ENCODE measurements around the gene LYPD6B.

Gene LYPD6B

DNA sequence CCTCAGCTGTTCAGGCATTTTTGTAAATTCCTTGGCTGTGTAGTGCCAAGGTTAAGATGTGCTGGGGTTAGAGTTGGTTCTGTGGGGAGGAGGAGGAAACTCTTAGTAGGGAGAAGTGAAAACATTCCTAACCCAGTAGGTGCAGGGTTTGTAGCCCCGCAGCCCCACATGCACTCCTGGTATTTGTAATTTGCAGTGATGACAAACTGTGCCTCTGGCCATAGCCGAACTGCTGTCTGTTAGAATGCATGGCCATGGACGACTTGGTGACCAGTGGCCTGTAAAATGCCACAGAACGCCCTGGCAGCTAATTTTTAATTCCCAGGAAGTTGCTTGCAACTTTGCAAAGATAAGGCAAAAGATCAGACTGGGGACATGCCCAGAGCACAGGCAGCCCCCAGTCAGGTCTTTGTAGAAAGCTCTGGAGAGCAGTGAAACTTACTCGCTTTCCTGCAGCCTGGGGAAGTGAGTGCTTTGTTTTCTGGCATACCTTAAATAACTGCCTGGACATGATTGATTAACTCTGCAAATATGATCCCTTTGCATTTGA, 38.4 kb downstream of the LYPD6B start:
- DNase-seq (ENCODE audit: low read depth), result no peak

- no peak for DNase-seq (ENCODE audit: low read depth)
Observed at GRCh38 chr2:149077861-149078260, 39.4 kb downstream of the LYPD6B start.

DNA sequence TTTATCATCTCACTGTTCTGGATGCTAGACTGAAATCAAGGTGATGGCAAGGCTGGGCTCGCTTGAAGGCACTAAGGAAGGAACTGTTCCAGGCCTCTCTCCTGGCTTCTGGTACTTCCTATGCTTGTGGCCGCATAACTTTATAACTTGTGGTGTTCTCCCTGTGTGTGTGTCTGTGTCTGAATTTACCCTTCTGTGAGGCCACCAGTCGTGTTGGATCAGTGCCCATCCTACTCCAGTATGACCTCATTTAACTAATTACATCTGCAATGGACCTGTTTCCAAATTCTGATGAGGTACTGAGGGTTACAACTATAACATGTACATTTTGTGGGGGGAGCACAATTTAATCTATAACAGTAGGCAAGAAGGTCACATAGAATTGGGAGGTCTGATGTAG, 41.6 kb downstream of the LYPD6B start:
- DNase-seq (ENCODE audit: low read depth), result no peak

DNA sequence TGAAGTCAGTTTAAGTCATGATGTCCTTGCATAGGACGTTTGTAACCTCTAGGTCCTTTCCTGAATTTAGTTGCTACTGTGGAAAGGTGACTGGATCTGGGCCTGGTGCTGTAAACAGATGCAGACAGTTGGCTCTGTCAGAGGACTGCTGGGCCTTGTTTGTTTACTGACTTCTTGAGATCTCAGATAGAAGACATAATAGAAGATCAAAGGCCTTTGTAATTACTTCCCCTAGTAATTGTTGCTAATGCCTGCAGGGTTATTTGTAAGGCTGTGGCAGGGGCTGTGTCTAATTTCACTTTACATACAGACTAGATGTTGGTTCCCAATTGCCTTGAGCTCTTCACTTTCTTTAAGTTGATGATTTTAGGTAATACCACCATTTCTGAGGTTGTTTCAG, 42.5 kb downstream of the LYPD6B start:
- no peak for DNase-seq (ENCODE audit: low read depth)

- DNase-seq (ENCODE audit: low read depth), result no peak
Observed at GRCh38 chr2:149082079-149082478, 43.6 kb downstream of the LYPD6B start.

DNA sequence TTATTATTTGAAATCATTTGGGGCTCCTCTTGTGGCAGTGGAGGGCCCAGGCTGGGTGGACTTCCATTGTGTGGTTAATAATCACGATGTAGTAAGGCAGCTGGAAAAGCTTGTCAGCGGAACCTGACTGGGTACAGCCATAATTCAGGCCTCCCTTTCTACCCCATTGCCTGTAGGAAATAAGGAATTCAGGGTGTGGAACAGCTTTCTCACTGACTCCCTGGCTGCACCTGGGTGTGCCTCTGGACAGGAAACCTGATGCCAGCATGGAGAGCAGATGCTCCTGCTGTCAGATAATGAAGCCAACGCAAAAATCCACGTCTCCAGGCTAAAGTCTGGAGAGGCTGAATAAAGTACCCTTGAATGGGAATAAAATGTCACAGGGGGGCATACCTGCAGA, 44.2 kb downstream of the LYPD6B start:
- no peak for DNase-seq (ENCODE audit: low read depth)

DNA sequence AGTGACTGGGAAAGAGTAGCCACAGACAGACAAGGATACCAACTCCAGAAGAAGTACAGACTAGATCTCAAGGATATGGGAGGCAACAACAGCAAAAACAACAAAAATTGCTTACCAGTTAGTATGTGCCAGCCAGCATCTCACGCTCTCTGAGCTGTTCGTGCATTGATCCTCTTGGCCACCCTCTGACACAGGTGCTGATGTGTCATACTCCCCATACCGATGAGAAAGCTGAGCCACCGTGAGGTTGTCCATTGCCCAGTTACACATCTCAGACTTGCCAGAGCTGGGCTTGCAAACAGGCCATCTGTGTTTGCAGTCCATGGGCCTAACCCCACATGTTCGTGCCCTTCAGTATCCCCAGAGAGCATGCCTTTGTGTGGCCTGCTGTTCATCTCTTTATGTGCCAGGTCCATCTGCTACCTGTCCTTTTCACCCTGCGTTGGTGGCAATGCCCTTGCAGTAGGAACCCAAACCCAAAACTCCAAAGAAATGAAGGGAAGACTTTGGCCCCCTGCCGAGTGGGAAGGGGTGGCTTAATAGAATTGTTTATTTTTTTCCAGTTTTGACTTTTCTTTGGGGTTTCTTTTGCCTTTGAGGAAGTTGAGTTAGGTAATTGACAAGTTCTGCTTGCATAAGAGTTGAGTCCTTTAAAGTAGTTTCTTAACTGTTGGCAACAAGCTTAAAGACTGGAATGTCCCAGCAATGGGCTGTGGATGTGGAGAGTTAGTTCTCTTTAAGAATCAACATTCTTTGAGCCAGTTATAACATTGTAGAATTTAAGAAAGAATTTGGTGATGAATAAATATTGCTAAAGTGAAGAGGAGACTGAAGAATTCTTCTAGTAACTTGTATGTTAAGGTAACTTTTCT, 46.7 kb downstream of the LYPD6B start:
- DNase-seq (ENCODE audit: low read depth), result no peak

DNA sequence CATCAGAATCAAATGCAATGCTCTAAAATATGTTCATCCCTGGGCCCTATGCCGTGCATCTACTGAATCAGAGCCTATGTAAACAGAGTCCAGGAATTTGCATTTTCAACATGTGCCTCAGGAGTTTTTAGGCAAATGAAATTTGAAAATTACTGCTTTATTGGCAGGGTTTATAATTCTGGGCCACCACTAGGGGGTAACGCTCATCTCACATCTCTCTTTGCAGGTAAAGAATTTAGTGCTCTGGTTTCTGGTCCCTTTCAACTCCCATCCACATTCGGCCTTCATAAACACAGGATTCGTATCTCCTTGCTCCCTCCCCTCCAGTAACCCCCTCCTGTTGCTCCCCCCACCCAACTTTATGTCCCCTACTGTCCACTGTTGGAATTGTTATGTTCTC, 49.3 kb downstream of the LYPD6B start:
- no peak for DNase-seq (ENCODE audit: low read depth)

GRCh38 chr2:149089068-149089467, 50.6 kb downstream of the LYPD6B start:
- DNase-seq (ENCODE audit: low read depth), result no peak

- no peak for DNase-seq (ENCODE audit: low read depth)
Observed at GRCh38 chr2:149090706-149091105, 52.2 kb downstream of the LYPD6B start.

GRCh38 chr2:149093579-149093978, 55.1 kb downstream of the LYPD6B start:
- no peak for DNase-seq (ENCODE audit: low read depth)

DNA sequence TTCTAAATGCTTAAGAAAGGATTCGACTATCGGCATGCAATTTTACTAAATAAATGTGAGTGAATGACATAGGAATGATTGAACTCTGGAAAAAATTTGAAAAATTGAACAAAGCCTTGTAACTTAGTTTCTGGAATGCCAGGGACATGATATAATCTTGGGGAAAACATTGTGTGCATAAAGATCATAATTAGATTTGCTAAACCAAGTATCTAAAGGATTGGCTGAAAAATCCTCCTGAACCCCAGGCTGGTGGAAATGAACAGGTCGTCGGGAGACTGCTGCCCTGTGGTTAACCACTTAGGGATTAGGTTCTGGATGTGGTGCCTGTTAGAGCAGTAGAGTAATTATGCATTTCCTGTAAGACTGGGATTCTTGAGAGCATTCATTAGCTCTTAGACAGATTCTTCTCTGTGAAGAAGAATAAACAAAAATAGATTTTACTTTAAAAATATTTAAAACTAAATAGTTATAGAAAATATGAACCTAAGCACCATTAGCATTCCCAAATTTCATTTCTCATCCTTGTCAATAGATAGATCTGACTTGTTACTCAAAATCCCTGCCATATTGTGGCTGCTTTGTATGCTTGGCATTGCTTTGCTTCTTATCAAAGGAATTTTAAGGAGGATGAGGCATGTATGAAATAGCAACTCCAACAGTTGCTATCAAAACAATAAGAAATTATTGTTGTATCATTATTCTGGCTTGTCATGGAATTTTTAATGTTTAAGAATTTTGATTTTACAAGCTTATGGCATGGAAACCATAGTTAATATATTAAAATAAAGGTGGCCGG, 55.9 kb downstream of the LYPD6B start:
- no peak for DNase-seq (ENCODE audit: low read depth)

- no peak for DNase-seq (ENCODE audit: low read depth)
Observed at GRCh38 chr2:149098701-149099100, 60.2 kb downstream of the LYPD6B start.

- DNase-seq (ENCODE audit: low read depth), result no peak
Observed at GRCh38 chr2:149099298-149099697, 60.8 kb downstream of the LYPD6B start.

DNA sequence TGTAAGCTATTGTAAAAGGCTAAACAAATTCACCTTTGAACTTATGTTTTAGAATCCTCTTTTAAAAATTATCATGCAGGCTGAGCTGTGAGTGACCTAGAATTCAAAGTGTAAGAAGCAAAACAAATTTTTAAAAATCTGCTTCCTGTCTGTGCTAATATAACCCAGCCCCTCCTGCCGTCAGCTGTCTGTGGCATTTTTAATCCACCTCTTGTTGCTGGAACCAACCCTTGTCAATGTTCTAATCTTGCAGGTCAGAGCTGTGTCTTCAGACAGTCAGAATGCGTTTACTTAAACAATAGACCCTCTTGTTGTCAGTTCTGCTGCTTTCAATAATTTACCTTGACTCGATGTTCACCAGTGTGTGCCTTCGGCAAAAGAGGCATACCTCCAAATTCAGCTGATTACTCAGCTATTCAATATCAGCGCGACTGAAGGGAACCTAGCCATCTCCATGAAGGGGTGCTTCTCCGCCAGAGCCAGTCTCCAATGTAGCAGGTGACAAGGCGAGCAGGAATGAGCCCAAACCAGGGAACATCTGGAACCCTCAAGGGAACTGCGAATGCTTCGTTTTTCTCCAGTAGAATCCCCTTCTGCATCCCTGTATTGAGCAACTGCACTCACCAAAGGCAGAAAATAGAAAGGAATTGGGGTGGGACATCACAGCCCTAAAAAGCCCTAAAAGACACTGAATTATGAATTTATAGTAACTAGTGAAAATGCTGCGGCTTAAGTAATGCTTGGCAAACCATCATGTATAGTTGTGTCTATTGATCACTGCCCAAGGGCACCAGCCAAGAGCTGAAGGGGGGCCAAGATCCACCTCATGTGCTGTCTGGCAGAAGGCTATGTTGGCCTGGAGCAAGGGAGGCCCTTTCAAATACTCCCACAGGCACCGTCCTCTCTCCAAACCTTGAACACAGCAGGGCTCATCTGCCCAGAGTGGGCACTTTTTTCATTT, 62.5 kb downstream of the LYPD6B start:
- DNase-seq (ENCODE audit: low read depth), result no peak

DNA sequence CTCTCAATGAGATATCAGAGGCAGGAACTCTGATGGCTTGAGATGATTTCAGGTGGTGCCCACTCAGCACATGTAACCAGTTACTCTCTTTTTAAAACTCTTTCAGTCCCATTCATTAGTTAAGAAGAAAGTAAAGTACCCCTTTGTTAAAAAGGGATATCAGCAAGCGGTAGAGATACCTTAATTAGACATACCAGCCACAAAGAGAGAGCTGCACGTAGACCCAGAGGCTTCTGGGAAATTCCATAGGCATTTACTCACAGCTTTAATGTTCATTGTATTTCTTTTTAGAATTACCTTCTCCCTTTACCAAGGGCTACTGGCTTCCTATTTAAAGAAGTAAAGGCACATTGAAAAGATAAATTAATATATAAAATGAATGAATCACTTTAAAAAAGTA, 63.3 kb downstream of the LYPD6B start:
- DNase-seq (ENCODE audit: low read depth), result no peak

DNA sequence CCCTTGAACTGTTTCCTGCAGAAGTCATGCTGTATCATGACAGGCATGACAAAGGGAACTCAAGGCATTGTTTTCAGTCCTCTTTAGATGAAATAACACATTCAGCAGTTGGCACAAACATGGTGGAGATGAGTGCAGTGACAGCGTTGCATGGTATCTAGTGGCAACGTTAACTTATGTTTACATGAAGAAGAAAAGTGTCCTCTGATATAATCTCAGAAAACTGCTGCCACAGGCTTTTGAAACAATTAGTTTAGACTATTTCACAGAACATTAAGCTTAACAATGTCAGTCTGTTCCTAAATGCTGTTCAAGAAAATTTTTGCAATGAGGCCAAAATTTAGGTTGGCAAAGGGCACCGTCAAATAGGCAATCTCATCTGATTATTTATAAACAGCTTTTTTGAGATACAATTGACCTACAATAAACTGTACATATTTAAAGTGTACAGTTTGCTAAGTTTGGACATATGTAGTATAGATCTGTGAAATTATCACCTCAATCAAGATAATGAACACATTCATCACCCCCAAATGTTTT, 64.7 kb downstream of the LYPD6B start:
- DNase-seq (ENCODE audit: low read depth), result no peak

- DNase-seq (ENCODE audit: low read depth), result no peak
Observed at GRCh38 chr2:149104221-149104620, 65.7 kb downstream of the LYPD6B start.

DNA sequence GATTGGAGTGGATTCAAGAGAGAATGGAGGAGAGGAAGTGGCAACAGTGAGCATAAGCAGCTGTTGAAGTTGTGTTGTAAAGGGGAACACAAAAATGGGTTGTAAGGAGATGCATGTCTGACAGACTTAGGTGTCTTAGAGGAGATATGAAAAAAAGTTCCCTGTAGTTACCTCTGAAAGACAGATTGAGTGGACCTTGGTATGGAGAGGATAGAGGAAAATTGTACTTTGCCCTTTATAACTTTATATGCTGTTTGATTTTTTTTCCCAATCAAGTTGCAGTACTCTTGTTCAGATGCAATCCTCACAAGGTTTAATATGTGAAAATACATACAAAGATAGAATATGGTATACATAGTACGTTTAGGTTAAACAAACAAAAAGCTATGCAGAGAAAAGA, 73.6 kb downstream of the LYPD6B start:
- DNase-seq (ENCODE audit: low read depth), result no peak

- no peak for DNase-seq (ENCODE audit: low read depth)
Observed at GRCh38 chr2:149112713-149113112, 74.2 kb downstream of the LYPD6B start.

DNA sequence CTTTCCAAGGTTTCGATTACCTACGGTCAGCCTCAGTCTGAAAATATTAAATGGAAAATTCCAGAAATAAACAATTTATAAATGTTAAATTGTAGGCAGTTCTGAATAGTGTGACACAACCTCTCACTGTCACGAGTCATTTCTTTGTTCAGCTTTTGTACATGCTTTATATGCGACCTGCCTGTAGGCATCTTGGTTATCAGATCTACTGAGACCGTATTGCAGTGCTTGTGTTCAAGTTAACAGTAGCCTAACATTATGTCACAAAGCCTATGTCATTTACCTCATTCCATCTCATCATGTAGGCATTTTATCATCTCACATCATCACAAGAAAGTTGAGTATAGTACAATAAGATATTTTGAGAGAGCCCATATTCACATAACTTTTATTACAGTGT, 77.3 kb downstream of the LYPD6B start:
- no peak for DNase-seq (ENCODE audit: low read depth)

GRCh38 chr2:149119368-149119767, 80.9 kb downstream of the LYPD6B start:
- no peak for DNase-seq (ENCODE audit: low read depth)

All from activated T-cell treated with anti-CD3 and anti-CD28 coated beads for 24 hours (primary cell).